ENCODE results near the gene PARP2.
"Not testable (repeated sequence)": the region's sequence is repeated elsewhere in the genome, so short reads cannot be mapped to it uniquely, and the experiment has no call there.

DNA sequence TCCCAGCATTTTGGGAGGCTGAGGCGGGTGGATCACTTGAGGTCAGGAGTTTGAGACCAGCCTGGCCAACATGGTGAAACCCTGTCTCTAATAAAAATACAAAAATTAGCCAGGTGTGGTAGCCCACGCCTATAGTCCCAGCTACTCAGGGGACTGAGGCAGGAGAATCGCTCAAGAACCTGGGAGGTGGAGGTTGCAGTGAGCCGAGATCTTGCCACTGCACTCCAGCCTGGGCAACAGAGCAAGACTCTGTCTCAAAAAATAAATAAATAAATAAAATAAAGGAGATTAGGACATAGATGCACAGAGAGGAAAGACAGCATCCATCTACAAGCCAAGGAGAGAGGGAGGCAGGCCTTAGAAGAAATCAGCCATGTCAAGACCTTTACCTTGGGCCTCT, 2.4 kb upstream of the PARP2 start:
- TF ChIP-seq, protein P1, sequence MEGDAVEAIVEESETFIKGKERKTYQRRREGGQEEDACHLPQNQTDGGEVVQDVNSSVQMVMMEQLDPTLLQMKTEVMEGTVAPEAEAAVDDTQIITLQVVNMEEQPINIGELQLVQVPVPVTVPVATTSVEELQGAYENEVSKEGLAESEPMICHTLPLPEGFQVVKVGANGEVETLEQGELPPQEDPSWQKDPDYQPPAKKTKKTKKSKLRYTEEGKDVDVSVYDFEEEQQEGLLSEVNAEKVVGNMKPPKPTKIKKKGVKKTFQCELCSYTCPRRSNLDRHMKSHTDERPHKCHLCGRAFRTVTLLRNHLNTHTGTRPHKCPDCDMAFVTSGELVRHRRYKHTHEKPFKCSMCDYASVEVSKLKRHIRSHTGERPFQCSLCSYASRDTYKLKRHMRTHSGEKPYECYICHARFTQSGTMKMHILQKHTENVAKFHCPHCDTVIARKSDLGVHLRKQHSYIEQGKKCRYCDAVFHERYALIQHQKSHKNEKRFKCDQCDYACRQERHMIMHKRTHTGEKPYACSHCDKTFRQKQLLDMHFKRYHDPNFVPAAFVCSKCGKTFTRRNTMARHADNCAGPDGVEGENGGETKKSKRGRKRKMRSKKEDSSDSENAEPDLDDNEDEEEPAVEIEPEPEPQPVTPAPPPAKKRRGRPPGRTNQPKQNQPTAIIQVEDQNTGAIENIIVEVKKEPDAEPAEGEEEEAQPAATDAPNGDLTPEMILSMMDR (IDR thresholded peaks at IDR 0.05), result not testable (repeated sequence)
- TF ChIP-seq POLR2A (IDR thresholded peaks at IDR 0.05), result not testable (repeated sequence)
